Activated CD4-positive, CD25-positive, alpha-beta regulatory T cell treated with anti-CD3 and anti-CD28 coated beads, Interleukin-2, amount 50 U/mL, for 72 hours (primary cell): Measurements from ENCODE around the gene DDX54.

ENCODE experiments used
- DNase-seq: peaks from one replicate; pipeline ENCODE4 v3.0.0; 2021

Gene DDX54, protein sequence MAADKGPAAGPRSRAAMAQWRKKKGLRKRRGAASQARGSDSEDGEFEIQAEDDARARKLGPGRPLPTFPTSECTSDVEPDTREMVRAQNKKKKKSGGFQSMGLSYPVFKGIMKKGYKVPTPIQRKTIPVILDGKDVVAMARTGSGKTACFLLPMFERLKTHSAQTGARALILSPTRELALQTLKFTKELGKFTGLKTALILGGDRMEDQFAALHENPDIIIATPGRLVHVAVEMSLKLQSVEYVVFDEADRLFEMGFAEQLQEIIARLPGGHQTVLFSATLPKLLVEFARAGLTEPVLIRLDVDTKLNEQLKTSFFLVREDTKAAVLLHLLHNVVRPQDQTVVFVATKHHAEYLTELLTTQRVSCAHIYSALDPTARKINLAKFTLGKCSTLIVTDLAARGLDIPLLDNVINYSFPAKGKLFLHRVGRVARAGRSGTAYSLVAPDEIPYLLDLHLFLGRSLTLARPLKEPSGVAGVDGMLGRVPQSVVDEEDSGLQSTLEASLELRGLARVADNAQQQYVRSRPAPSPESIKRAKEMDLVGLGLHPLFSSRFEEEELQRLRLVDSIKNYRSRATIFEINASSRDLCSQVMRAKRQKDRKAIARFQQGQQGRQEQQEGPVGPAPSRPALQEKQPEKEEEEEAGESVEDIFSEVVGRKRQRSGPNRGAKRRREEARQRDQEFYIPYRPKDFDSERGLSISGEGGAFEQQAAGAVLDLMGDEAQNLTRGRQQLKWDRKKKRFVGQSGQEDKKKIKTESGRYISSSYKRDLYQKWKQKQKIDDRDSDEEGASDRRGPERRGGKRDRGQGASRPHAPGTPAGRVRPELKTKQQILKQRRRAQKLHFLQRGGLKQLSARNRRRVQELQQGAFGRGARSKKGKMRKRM

DNA sequence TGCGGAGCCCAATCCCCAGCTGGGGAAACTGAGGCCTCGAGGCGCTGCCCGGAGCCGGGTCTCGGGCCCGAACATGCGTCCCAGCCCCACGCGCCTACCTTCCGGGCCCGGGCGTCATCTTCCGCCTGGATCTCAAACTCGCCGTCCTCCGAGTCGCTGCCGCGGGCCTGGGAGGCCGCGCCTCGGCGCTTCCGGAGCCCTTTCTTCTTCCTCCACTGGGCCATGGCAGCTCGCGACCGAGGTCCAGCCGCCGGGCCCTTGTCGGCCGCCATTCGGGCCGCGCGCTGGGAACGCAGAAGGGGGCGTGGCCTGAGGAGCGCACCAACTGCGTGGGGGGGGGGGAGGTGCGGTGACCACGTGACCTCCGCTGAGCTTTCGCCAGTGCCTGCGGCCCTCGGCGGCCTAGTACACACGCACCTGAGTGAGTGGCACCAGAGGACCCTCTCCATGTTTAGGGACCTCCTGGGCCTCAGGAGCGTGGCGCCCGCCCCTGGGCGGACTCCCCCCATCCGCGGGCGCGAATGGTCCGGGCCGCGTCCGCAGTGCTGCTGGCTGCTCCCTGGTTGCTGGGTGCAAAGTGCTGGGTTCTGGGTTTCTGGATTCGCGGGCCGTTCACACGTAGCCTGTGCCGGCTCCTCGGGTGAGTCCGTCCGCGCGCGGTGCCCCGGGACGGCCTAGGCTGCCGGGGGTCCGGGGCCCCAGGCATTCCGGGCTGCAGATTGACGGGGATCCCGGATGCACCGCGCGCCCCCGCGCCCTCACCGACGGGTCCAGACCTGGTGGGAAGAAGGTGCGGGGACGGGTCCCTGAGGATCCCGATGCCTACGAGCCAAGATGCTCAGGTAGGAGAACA lies at the start of gene DDX54, which contains the start of gene RITA1:
DDX54 (minus strand) TSS at position 299 of the 853 bp plus-strand sequence; CDS start at position 272, 27 bp downstream.
RITA1 (plus strand) TSS at position 542 of the 853 bp plus-strand sequence. CDS start 1,026 bp downstream, outside the sequence.
- DNase-seq, result peak; percentile 84

DNA sequence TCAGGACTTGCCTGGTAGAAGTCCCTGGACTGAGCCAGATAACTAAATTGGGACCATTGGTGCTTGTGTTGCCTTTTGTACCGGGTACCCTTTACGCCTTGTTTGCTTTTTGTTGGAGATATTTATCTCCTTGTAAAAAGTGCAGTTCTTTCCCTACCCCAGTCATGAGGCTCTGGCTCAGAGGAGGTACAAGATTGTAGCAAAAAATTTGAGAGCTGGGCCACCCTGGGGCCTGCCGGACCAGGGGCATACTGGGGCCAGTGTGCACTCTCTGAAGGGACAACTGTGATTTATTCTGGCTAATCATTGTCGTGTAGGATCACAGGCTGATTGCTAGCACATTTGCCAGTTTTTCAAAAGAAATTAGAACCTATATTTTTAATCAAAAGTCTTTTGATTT lies 49.2 kb upstream of the DDX54 start:
- no peak for DNase-seq

DNA sequence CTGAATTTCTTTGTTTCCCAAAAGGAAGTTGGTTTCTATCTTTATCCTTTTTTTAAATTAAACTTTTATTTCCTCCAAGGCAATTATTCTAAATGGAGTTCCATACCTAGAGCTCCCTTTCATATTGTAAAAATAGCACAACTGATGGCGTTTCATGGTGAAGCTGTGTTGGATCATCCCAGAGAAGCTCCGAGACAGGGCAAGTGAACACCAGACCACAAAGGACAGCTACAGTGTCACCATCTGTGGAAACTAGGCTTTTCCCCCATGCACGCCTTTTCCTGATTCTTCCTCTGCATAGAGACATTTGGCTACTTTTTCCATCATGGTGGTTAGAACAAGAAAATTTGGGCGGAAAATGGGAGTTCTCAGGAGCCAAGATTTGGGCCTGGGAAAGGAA lies 48.7 kb upstream of the DDX54 start:
- no peak for DNase-seq

DNA sequence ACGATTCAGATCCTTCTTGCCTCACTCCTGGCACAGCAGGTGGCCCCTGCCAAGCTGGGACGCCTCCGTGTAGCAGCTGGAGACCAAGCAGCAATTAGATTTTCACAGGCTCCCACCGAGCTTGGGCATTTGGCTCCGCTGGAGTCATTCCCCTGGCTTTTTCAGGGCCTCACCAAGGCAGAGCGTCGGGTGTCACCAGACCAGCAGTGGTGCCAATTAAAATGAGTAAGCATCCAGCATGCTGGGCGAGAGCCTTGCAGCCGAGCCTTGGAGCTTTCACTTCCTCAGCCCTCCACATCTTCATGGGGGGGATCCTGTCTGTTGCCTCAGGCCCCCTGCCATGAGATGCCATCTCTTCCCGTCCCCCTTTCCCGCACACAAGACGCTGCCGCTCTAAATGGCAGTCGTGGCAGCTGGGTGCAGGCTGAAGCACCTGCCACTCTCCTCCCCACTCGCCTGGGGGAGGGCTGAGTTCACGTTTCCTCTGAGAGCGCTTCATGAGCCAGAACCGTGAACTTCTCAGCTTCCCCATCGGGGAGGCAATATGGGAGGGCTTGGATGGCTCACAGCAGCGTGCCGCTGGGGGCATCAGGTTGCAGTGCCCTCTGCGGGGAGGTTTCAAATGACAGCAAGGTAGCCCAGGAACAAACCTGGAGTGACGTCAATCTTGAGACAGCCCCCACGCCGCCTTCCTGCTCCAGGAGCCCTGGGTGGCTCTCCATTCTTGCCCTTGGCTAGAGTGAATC lies 47.7 kb upstream of the DDX54 start:
- DNase-seq, result peak; percentile 45

DNA sequence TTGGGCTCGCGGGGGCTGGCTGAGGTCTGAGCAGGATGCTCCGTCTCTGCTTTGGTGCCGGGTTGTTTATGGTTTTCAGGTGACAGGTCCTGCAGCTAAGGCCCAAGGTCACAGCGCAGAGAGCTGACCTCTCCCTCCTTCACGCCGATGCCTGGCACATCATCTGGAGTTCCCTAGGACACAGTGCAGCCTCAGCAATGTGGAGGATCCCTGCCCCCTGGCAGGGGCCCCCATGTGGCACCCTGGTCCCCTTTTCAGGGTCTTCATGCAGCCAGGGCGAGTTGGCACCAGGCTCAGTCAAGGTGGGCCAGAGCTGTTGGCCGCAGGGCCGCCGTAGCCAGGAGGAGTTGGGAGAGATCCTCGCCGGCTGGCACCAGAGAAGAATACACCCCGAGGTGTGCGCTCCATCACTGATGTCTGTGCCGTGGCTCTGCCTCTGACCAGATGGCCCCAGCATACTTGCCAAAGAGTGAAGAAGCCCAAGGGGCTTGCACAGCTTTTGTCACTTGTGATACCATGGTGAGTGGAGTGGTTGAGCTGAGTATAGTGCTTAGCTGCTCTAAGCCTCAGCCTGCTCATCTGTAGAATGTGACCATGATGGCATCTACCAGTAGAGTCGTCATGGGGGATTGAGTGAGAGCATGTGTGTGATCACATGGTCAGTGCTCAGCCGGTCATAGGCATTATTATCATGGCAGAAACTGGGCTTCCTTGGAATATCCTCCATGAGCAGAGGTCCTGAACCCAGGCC lies 47.0 kb upstream of the DDX54 start:
- DNase-seq, result no peak

DNA sequence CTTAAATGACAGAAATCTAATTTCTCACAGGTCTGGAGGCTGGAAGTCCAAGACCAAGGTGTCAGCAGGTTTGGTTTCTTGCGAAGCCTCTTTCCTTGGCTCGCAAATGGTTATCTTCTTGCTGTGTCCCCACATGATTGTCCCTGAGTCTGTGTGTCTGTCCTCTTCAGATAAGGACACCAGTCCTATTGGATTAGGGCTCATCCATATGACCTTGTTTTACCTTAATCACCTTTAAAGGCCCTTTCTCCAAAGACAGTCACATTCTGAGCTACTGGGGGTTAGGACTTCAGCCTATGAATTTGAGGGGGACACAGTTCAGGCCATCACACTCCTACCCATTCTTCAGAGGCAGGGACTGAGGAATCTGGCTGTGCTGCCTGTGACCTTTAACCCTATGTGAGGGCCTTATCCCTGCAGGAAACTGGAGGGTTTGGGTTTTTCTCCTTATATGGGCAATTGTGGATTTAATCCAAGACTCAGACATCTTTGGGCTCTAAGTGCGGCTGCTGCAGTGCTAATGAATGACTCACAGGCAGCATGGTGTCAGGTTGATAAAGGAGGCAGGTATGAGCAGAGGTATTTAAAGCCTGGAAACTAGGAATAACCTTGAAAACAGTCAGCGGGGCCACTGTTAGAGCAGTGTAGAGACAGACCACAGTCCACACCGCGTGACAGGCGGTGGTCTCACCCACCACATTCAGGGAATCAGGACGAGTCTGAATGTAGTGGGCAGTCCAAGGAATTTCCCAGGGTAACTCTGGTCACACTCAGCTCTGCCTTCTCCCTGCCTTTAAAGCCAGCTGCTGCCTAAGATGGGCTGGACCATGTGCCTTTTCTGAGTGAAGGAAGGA lies 46.2 kb upstream of the DDX54 start:
- DNase-seq, result no peak

DNA sequence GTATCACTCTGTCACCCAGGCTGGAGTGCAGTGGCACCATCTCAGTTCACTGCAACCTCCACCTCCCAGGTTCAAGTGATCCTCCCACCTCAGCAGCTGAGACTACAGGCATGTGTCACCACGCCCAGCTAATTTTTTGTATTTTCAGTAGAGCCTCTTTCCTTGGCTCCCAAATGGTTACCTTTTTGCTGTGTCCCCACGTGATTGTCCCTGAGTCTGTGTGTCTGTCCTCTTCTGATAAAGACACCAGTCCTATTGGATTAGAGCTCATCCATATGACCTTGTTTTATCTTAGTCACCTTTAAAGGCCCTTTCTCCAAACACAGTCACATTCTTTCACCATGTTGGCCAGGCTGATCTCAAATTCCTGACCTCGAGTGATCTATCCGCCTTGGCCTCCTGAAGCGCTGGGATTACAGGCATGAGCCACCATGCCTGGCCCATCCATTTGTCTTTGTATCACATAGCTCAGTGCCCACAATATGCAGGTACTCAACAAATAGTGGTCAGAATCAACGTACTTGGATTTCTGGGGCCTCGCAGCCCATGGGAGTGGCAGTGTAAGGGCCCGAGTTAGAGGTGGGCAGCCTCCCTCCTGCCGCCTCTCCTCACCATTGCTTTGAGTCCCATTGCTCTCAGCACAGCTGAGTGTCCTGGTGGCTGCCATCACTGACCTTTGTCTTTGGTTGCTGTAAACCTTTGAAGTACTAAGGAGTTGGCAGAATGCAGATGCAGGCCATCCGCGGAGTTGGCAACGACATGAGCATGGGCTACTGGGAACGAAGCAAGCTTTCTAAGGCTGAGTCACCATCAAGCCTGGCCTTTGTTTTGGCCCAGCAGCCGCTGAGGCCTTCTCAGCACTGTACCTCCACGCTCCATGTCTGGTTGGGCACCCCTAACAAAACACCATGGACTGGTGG lies 45.3 kb upstream of the DDX54 start:
- no peak for DNase-seq

DNA sequence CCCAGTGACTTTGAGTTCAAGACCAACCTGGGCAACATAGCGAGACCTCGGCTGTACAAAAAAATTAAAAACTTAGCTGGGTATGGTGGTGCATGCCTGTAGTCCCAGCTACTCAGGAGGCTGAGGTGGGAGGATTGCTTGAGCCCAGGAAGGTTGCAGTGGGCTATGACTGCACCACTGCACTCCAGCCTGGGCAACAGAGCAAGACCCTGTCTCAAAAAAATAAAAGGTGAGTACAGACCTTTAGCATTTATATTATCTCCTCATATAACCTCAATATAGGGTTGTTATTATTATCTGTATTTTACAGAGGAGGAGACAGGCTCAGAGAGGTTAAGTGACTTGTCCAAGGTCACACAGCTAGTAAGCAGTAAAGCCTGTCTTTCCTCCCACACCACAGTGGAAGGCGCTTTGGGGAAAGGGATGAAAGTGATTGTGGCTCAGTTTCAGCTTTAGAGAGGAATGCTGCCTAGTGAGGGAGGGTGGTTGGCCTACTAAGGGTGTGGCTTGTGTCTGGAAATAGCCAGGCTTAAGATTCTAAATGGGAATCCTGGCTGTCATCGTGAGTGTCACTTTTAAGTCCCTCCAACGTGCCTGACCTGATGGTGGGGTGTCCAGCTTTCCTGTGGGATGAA lies 43.2 kb upstream of the DDX54 start:
- no peak for DNase-seq

DNA sequence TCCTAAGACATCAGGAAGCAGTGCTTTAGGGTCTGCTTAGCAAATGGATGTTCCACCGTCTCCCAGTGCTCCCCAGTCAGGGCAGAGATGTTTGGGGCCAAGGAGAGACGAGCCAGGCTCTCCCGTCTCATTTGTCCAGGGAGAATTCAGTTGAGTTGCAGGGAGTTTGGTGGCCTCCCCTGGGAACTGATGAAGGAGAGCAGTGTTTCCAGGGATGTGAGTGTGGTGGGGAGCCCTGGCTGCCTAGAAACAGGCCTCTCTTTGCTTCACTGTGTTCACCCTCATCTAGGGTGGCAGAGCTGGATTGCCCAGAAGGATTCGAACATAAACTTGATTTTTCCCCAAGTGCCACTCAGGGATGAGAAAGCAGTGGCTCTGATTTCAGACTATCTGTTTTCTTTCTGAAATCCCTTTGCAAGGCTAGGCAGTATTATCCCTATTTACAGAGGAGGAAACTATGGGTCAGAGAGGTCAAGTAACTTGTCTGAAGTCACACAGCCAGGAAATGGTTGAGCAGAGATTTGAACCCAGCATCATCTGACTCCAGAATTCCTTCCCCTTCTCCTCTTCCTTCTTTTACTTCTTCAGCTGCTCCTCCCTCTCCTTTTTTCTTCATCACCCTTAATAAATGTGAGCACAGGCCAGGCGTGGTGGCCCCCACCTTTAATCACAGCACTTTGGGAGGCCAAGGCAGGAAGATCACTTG lies 42.6 kb upstream of the DDX54 start:
- no peak for DNase-seq

DNA sequence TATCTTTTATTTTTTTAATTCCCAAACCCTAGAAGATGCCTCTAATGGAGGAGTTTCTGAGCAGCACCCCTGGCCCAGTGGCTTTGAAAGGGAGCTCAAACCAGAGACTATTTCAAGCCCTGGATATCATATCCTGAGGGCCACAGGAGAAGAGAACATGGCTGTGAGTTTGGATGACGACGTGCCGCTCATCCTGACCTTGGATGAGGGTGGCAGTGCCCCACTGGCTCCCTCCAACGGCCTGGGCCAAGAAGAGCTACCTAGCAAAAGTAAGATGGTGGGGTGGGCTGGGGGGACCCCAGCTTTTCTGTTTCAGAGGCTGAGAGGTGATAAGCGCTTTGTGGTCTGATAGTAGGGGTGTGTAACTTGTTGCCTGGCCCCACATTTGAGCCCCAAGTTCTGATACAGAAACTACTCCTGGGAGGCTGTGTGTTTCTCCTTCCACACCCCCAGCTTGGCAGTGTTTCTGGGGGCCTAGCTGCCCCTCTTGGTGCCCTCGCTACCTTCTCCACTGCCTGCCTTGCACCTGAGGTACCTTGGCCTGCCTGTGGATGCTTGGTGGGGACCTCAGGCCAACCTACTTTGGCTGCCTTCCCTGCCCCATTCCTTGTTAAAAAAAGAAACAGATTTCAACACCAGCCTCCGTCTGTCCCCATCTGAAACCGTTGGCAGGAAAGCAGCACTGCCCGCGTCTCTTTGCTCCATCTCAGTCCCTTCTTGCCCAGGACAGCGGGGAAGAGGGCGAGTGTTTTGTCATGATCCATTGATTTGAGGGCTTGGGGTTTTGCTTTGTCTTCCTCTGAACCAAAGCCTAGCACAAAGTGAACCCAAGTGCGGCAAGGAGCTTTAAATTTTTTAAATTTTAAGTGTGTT lies 41.7 kb upstream of the DDX54 start:
- DNase-seq, result no peak

DNA sequence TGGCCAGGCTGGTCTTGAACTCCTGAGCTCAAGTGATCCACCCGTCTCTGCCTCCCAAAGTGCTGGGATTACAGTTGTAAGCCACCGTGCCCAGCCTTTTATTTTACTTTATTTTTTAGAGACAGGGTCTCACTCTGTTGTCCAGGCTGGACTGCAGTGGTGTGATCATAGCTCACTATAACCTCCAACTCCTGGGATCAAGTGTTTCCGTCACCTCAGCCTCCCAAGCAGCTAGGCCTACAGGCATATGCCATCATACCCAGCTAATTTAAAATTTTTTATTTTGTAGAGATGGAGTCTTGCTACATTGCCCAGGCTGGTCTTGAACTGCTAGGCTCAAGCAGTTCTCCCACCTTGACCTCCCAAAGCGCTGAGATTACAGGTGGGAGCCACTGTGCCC lies 39.7 kb upstream of the DDX54 start:
- DNase-seq, result no peak

DNA sequence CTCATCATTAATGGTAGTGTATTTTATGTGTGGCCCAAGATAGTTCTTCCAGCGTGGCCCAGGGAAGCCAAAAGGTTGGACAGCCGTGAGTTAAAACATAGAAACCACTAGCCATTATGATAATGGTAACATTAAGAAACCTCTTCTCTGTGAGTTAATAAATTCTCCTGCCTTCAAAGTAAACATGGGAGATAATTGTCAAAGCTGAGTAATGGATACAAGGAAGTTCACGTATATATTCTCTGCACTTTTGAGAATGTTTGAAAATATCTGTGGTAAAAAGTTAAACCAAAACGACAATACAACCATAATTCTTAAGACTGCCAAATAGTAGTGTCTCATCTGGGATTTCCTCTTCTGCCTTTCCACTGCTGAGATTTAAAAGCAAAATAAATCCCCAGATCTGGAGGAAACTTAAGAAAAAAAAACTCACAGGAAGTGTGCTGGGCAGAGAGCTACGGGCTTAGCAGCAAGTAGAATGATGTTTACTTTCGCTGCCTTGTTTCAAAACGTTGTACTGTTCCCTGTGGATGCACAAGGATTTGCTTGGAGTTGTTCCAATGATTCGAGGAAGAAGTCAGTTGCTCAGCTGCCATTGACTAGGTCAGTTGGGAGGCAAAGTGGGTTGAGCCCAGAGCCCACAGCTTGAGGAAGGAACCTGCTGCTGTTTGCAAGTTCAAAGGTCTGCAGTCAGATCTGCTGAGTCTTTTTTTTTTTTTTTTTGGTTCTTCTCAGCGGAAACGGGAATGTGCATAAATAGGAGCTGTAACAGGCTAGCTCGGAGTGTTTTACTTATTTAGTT lies 37.7 kb upstream of the DDX54 start:
- no peak for DNase-seq

DNA sequence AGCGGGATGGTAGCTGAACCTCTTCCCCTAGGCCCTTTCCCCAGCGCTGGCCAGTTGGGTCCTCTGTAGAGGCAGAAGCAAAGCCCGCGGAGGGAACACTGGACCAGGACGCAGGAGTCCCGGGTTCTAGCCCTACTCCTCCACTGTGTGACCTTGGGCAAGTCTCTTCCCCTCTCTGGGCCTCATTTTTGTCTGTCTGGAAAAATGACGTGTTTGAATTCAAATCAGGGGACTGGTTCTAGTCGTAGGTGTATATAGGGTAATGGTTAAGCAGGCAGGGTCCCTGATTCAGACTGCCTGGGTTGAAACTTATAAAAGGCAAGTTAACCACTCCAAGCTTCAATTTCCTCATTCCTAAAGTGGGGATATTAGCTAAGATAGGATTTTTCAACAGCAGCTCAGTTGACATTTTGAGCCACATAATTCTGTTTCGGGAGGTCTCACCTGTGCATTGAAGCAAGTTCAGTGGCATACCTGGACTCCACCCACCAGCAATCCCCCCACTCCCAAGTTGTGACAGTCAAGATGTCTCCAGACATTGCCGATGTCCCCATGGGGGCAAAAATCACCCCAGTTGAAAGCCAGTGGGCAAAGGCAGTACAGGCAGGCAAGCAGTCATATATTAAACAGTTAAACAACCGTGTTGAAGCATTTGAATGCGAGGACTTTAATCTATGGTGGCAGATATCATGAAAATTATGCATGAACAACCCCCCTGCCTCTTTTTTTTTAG lies 36.9 kb upstream of the DDX54 start:
- DNase-seq, result peak; percentile 43

DNA sequence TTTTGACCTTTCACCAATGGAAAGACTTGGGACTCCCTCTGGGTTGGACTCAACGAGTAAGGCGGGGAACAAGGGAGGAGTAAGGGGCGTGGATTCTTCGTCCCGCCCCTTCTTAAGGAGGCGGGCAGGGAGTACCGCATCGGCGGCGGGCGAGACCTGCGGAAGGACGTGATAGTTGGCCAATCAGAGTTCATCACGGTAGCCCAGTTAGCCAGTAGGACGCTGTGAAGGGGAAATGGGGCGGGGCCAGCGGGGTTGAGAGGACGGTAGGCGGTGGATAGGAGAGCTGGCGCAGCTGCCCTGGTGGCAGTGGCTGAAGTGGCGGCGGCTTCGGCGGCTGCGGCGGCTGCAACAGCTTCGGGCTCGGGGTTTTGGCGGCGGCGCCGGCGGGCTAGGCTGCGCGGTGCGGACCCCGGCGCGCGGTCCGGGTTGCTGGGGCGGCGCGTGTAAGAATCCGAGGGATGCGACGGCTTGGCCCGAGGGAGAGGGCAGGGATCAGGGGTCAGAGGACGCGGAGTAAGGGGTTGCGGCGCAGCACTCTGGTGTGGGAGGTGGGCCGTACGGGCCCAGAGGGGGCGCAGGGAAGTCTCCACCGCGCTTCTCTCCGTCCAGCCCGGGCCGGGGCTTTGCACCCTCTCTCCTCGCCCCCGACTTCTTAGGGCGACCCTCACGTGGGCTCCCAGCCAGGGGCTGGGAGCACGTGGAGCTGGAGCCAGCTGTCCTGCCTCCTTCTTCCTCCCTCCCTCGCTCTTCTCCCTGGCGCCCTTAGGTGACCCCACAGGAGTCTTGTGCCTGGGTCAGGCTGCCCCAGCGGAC lies 36.1 kb upstream of the DDX54 start, which contains the start of gene TPCN1:
TPCN1 (plus strand) TSS at position 284 of the 816 bp plus-strand sequence. CDS start 5,389 bp downstream, outside the sequence.
- DNase-seq, result peak; percentile 98
